ENCODE results near the gene NMUR2.

NMUR2 gene

DNA sequence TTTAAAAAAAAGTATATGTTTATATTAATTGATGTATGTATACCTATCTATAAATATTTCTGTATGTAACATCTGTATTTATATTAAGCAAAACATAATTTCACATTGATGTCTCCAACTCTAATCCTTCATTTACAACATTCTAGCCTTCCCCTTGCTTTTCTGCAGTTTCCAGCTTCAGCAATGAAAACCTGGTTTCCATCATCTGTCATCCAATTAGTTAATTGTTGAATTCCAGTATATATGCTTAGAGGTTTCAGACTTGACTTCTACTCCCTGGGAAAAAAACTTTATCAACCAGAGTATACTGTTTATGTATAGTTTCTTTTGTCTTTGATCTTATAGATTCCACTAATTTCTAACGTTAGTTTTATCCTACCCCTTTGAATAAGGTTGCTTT, 38.4 kb downstream of the NMUR2 start:
- no peak for TF ChIP-seq CTCF (IDR thresholded peaks at IDR 0.05)
- H3K9me3 ChIP-seq (ENCODE audit: control insufficient read depth, low read length) = no peaks in the 10 kb centered on the region
- H3K79me2 ChIP-seq = no peaks in the 10 kb centered on the region
- no peaks in the 10 kb centered on the region for H3K27me3 ChIP-seq (ENCODE audit: control insufficient read depth, insufficient read depth, low read length)
- no peaks in the 10 kb centered on the region for H3K36me3 ChIP-seq (ENCODE audit: control insufficient read depth, insufficient read depth, low read length)
- no peak overlapping the region for H3K27ac ChIP-seq
- H3K4me3 ChIP-seq (ENCODE audit: low read depth, low read length) = no peak overlapping the region
- H3K4me1 ChIP-seq = no peaks in the 10 kb centered on the region
- no peak overlapping the region for H3K4me2 ChIP-seq (ENCODE audit: low read length)
- H3K9ac ChIP-seq = no peak overlapping the region
- H2AFZ ChIP-seq = no peak overlapping the region

DNA sequence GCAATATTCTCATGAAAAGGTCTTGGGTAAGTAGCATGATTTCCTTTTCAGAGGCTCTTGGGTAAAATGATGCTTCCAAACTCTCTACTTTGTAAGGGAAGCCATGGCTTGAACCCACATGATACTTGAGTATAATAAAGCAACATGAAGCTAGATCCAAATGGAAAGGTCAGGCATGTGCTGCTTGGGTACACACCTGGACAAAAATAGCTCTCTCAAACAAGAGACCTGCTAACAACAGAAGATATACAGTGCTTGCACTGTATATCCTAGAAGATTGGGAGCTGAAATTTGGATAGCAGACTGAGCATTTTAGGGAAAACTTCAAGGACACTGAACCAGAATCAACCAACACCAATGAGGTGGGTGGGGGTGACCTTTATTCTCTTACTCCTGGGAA, 40.2 kb downstream of the NMUR2 start:
- H3K36me3 ChIP-seq (ENCODE audit: control insufficient read depth, insufficient read depth, low read length) = no peaks in the 10 kb centered on the region
- no peaks in the 10 kb centered on the region for H3K27me3 ChIP-seq (ENCODE audit: control insufficient read depth, insufficient read depth, low read length)
- no peak overlapping the region for H3K4me3 ChIP-seq (ENCODE audit: low read depth, low read length)
- no peak overlapping the region for H3K4me2 ChIP-seq (ENCODE audit: low read length)
- H3K9me3 ChIP-seq (ENCODE audit: control insufficient read depth, low read length) = no peaks in the 10 kb centered on the region
- no peaks in the 10 kb centered on the region for H3K4me1 ChIP-seq
- H3K27ac ChIP-seq = no peak overlapping the region
- no peak for TF ChIP-seq CTCF (IDR thresholded peaks at IDR 0.05)
- H3K79me2 ChIP-seq = no peaks in the 10 kb centered on the region
- no peak overlapping the region for H2AFZ ChIP-seq
- no peak overlapping the region for H3K9ac ChIP-seq

GRCh38 chr5:152364172-152364571, 40.9 kb downstream of the NMUR2 start:
- Histone ChIP-seq H3K4me2 (ENCODE audit: low read length) (no peak overlapping the region), H3K36me3 (ENCODE audit: control insufficient read depth, insufficient read depth, low read length) (no peaks in the 10 kb centered on the region), H3K27me3 (ENCODE audit: control insufficient read depth, insufficient read depth, low read length) (no peaks in the 10 kb centered on the region), H3K27ac (no peak overlapping the region), H3K4me3 (ENCODE audit: low read depth, low read length) (no peak overlapping the region), H2AFZ (no peak overlapping the region), H3K9me3 (ENCODE audit: control insufficient read depth, low read length) (no peaks in the 10 kb centered on the region), H3K9ac (no peak overlapping the region), H3K79me2 (no peaks in the 10 kb centered on the region), H3K4me1 (no peaks in the 10 kb centered on the region)
- no peak for TF ChIP-seq CTCF (IDR thresholded peaks at IDR 0.05)

DNA sequence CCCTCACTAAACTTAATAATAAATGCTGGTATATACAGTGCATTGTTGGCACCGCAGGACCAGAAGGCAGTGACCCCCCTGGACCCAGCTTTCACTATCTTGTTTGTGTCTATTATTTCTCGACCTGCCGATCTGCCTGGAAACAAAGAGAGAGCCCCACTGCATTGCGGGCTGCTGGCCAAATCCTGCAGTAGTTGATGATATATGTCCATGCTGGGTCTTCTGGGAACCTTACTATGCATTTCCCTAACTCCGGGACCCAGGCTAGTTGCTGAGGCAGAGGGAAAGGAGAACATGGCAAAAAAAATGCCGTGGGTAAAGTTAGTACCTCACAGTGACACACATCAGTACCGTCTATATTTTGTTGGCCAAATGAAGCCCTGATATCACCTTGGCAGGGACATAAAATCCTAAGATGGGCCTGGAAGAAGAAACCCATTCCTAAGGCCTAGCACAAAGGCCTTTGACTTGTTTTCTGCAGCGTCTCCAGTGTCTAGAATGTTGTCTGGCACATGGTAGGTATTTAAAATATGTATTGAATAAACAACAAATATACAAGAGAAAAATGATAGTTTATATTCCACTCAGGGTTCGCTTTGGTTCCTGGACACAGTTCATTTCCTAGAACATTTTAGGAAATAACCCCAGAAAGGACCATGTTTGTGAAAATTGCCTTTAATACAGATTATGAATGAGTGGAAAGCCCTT, 46.1 kb downstream of the NMUR2 start:
- H2AFZ ChIP-seq = no peak overlapping the region
- H3K4me1 ChIP-seq = no peaks in the 10 kb centered on the region
- no peaks in the 10 kb centered on the region for H3K79me2 ChIP-seq
- H3K4me3 ChIP-seq (ENCODE audit: low read depth, low read length) = no peak overlapping the region
- H3K4me2 ChIP-seq (ENCODE audit: low read length) = no peak overlapping the region
- H3K9me3 ChIP-seq (ENCODE audit: control insufficient read depth, low read length) = no peaks in the 10 kb centered on the region
- no peaks in the 10 kb centered on the region for H3K36me3 ChIP-seq (ENCODE audit: control insufficient read depth, insufficient read depth, low read length)
- H3K9ac ChIP-seq = no peak overlapping the region
- no peak overlapping the region for H3K27ac ChIP-seq
- no peak for TF ChIP-seq CTCF (IDR thresholded peaks at IDR 0.05)
- H3K27me3 ChIP-seq (ENCODE audit: control insufficient read depth, insufficient read depth, low read length) = no peaks in the 10 kb centered on the region

DNA sequence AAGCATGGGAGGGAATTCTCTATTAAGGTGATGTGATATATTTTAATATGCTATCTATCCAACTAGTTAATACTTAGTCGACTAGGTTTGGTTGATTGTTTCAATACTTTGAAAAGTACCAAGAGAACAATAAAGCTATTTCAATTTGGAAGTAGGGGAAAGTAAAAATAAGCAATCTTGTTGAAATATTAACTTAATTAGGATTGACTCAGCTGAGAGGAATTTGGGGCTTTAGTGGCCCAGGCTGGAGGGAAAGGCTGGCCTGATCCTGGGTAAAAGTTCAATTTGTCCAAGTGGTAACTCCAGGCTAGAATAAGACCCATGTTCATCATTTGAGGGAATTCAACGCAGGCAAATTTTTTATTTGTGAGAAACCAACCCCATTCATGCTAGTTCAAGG, 48.6 kb downstream of the NMUR2 start:
- no peaks in the 10 kb centered on the region for H3K36me3 ChIP-seq (ENCODE audit: control insufficient read depth, insufficient read depth, low read length)
- no peaks in the 10 kb centered on the region for H3K27me3 ChIP-seq (ENCODE audit: control insufficient read depth, insufficient read depth, low read length)
- no peaks in the 10 kb centered on the region for H3K4me1 ChIP-seq
- no peak overlapping the region for H3K4me2 ChIP-seq (ENCODE audit: low read length)
- TF ChIP-seq CTCF (IDR thresholded peaks at IDR 0.05) = no peak
- no peak overlapping the region for H2AFZ ChIP-seq
- no peak overlapping the region for H3K9ac ChIP-seq
- H3K9me3 ChIP-seq (ENCODE audit: control insufficient read depth, low read length) = no peaks in the 10 kb centered on the region
- no peak overlapping the region for H3K27ac ChIP-seq
- no peak overlapping the region for H3K4me3 ChIP-seq (ENCODE audit: low read depth, low read length)
- H3K79me2 ChIP-seq = no peaks in the 10 kb centered on the region

All from parathyroid adenoma (tissue), 2 donors.